ENCODE results near the gene ATG4D. TPM values are rescaled to one million over a fixed set of nuclear protein-coding genes. Genes with fewer than 3 reads are reported as not detected.
A peak's percentile ranks its signal among the peaks of the same experiment; 100 is the strongest.
"Not testable (repeated sequence)": the region's sequence is repeated elsewhere in the genome, so short reads cannot be mapped to it uniquely, and the experiment has no call there.

The ATG4D gene
- total RNA-seq, 1 experiment from 2014 or later, result 62.5 TPM

DNA sequence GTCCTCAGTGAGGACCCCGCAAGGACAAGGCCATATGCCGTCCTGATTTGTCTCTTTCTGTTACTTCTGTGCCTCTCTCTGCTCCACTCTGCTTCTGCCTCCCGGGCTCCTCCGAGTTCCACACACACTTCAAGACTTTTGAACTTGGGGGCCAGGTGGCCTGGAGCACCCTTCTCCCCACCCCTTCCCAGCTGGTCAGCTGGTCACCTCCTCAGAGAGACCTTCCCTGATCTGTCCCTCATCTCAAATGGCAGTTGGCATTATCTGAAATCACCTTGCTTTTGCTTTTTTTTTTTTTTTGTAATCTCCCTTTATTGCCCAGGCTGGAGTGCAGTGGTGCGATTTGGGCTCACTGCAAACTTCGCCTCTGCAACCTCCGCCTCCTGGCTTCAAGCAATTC, 24.3 kb upstream of the ATG4D start:
- DNase-seq (ENCODE audit: low spot score), result no peak

DNA sequence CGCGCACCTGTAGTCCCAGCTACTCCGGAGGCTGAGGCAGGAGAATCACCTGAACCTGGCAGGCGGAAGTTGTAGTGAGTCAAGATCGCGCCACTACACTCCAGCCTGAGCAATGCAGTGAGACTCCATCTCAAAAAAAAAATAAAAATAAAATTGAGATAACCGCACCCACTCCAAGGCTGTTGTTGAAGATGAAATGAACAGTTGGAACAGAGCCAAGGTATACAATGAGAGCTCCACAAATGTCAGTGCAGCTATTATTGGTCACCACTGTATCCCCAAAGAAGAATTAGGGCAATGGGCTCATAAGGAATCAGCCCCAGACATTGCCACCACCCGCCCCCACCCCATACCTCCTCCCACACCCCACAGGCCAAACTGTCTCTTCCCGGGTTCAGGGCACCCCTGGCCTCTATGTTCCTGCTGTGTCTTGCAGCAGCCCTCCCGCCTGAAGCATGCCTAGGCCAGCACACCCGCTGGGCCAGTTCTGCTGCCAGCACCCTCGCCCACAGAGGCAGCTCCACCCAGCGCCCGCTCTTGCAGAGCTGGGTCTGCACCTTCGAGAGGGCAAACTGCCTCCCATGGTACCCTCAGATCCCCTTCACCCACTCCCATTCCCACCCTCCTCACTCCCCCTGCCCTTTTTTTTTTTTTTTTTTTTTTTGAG, 22.9 kb upstream of the ATG4D start:
- DNase-seq (ENCODE audit: low spot score), result no peak

DNA sequence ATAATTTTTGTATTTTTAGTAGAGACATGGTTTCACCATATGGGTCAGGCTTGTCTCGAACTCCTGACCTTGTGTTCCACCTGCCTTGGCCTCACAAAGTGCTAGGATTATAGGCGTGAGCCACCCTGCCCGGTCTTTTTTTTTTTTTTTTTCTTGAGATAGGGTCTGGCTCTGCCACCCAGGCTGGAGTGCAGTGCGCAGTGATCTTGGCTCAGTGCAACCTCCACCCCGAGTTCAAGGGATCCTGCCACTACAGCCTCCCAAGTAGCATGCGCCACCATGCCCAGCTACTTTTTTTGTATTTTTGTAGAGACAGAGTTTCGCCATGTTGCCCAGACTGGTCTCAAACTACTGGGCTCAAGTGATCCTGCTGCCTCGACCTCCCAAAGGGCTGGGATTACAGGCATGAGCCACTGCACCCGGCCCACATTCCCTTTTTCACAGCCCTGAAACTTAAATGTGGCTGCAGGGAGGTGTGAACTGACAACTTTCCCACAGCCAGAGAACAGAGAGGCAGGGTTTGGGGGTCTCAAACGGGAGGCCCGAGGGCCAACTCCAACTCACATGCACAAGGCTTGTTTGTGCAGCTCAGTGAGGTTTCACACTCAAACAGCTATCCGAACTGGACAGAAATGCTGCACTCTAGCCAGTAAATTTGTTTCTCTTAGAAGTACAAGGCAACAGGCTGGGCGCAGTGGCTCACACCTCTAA, 22.1 kb upstream of the ATG4D start:
- DNase-seq (ENCODE audit: low spot score), result no peak

DNA sequence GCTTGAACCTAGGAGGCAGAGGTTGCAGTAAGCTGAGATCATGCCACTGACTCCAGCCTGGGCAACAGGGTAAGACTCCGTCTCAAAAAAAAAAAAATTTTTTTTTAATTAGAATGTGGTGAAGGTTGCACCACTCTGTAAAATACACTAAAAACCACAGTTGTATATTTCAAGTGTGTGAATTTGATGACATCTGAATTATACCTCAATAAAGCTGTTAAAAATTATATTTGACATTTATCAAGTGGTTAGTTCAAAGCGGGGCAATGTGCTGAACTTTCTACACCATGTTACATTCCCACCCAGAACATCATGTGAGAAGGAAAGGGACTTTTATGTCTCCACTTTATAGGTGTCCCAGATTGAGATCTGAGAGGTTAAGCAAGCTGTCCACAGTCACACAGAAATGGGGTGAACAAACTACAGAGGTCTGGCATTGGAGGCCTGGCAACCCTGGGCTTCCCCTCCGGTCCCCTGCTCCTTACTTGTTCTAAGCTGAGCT, 20.5 kb upstream of the ATG4D start:
- DNase-seq (ENCODE audit: low spot score), result no peak

DNA sequence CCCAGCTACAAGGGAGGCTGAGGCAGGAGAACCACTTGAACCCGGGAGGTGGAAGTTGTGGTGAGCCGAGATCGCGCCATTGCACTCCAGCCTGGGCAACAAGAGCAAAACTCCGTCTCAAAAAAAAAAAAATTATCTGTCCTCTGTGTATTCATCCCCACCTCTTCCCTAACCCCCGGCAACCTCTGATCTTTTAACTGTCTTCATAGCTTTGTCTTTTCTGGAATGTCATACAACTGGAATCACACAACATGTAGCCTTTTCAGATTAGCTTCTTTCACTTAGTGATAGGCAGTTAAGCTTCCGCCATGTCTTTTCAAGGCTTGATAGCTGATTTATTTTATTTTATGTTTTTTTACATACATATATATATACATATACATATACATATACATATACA, 18.1 kb upstream of the ATG4D start:
- no peak for DNase-seq (ENCODE audit: low spot score)

DNA sequence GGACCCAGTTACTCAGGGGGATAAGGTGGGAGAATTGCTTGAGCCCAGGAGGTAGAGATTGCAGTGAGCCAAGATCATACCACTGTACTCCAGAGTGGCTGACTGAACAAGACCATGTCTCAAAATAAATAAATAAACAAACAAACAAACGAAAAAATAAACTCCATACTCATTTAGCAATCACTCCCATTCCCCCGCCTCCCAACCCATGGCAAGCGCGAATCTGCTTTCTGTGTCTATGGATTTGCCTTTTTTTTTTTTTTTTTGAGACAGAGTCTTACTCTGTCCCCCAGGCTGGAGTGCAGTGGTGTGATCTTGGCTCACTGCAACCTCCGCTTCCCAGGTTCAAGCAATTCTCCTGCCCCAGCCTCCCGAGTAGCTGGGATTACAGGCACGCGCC, 16.8 kb upstream of the ATG4D start:
- DNase-seq (ENCODE audit: low spot score), result not testable (repeated sequence)

DNA sequence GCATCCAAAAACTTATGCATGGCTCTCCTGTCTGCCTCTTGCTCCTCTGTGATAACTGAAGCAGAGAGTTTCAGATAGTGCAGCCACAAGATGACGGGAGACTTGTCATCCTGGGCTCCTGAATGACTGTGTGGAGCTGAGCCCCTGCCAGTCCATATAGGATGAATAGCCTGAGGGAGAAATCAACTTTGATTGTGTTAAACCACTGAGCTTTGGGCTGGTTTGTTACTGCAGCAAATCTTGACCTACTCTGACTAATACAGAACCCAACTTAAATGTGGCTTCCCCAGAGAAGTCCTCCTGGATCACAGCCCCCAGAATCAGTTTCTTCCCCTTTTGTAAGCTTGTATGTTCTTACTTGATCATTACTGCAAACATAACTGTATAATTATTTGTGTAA, 11.2 kb upstream of the ATG4D start:
- no peak for DNase-seq (ENCODE audit: low spot score)

DNA sequence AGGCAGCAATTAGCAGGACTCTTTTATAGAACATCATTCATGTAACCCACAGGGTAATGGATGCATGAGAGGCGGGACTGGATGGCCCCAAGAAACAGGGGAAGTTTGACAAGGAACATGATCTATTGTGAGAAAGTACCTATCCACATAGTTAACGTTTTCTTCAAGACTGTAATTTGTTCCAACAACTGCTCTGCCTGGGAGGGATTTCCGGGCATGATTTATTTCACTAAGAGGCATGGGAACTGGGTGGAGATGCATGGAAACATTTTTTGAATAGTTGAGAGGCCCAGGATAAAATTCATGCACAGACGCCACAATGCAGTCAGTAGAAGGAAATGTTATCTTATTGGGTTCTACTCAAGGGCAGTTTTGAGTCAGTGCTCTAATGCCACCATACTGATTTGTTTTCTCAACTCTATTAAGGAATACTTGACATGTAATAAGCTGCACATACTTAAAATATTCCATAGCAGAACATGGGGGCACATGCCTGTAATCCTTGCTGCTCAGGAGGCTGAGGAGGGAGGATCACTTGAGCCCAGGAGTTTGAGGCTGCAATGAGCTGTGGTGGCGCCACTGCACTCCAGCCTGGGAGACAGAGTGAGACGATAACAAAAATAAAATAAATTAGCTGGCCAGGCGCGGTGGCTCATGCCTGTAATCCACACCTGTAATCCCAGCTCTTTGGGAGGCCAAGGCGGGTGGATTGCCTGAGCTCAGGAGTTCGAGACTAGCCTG, 9.9 kb upstream of the ATG4D start:
- peak; percentile 99 for DNase-seq (ENCODE audit: low spot score)

DNA sequence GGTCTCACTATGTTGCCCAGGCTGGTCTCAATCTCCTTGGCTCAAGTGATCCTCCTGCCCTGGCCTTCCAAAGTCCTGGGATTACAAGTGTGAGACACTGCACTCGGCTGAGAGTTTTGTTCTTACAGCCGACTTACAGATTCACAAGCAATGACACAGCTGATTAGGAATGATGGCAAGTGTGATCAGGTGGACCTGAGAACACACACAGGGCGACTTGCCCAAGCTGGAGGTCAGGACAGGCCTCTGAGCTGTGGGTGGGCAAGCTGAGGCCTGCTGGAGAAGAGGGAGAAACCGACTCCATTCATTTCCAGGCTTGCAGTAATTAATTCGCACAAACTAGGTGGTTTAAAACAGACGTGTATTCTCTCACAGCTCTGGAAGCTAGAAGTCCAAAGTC, 8.1 kb upstream of the ATG4D start:
- no peak for DNase-seq (ENCODE audit: low spot score)

DNA sequence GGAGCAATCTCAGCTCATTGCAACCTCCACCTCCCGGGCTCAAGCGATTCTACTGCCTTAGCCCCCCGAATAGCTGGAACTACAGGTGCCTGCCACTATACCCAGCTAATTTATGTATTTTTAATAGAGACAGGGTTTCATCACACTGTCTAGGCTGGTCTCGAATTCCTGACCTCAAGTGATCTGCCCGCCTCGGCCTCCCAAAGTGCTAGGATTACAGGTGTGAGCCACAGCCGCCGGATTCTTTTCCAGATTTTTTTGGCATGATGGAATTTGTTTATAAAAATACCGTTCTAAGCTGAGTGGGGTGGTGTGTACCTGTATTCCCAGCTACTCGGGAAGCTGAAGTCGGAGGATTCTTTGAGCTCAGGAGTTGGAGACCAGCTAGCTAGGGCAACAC, 6.0 kb upstream of the ATG4D start:
- no peak for DNase-seq (ENCODE audit: low spot score)

DNA sequence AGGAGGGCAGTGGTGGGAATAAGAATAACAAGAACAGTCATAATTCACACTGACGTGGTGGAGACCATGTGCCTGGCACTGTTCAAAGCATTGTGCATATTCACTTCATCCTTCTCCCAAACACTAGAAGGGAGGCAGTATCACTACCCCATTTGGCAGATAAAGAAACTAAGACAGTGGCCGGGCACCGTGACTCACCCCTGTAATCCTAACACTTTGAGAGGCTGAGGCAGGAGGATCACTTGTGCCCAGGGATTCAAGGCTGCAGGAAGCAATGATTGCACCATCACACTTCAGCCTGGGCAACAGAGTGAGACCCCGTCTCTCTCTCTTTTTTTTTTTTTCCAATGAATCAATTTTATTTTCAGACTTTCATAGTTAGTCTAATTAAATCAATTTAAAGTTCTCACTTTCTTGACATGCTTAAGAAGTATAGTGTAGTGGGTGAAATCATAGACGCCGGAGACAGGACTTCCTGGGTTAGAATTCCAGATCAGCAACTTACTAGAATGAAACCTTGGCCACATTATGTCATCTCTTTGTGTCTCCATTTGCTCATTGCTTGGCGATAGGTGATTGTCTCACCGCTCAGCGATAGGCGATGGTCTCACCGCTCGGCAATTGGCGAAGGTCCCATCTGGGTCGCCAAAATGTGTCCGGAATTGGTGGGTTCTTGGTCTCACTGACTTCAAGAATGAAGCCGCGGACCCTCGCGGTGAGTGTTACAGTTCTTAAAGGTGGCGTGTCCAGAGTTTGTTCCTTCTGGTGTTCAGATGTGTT, 5.3 kb upstream of the ATG4D start:
- no peak for DNase-seq (ENCODE audit: low spot score)

DNA sequence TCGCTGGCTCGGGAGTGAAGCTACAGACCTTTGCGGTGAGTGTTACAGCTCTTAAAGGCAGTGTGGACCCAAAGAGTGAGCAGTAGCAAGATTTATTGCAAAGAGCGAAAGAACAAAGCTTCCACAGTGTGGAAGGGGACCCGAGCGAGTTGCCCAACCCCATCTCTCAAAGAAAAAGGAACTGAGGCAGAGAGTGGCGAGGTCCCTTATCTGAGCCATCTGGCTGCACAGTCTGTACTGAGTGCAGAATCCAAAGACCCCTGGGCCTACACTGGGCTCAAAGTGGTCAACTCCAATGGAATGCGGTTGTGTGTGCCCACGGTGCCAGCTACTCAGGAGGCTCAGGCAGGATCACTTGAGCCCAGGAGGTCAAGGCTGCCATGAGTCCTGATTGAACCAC, 4.7 kb upstream of the ATG4D start:
- not testable (repeated sequence) for DNase-seq (ENCODE audit: low spot score)

DNA sequence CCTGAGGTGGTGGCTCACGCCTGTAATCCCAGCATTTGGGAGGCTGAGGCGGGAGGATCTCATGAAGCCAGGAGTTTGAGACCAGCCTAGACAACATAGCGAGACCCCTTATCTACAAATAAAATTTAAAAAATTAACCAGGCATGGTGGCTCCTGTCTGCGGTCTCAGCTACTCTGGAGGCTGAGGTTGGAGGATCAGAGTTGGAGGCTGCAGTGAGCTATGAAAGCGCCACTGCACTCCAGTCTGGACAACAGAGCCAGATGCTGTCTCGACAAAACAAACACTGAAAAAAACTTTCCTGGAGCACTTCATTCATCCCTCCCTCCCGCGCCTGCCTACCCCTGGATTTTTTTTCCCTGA, 665 bp upstream of the ATG4D start:
- no peak for DNase-seq (ENCODE audit: low spot score)

DNA sequence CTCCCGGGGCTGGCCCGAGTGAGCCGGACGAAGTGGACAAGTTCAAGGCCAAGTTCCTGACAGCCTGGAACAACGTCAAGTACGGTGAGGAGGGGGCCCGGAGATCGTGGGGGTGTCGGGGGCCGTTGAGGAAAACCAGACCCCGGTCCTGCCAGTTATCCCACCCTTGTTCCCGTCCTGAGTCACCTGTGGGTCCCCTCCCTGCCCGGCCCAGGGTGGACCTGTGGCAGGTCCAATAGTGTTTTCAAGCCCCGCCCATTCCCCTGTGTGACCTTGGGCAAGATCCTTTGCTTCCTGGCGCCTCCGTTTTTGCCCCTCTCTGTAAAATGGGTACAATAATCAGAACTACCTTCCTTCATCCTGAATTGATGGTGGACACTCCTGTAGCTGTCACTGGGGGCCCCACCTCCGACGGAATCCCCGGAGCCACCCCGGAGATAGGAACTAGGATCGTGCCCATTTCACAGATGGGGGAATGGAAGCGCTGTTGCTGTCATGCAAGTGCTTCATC, 593 bp downstream of the ATG4D start:
- DNase-seq (ENCODE audit: low spot score), result no peak

DNA sequence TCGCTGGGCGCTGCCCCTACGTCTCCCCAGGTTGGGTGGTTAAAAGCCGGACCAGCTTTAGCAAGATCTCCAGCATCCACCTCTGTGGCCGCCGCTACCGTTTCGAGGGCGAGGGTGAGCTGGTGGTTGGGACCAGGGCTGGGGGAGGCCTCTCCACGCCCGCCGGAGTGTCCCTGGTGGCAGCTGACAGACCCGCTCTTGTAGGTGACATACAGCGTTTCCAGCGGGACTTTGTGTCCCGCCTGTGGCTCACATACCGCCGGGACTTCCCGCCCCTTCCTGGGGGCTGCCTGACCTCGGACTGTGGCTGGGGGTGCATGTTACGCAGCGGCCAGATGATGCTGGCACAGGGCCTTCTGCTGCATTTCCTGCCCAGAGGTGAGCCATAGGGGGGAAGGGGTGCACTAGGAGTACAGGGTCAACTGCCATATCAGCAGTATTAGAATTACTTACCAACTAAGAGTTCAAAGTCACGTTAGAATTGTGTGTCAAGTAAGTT, 1.1 kb downstream of the ATG4D start:
- DNase-seq (ENCODE audit: low spot score), result no peak

DNA sequence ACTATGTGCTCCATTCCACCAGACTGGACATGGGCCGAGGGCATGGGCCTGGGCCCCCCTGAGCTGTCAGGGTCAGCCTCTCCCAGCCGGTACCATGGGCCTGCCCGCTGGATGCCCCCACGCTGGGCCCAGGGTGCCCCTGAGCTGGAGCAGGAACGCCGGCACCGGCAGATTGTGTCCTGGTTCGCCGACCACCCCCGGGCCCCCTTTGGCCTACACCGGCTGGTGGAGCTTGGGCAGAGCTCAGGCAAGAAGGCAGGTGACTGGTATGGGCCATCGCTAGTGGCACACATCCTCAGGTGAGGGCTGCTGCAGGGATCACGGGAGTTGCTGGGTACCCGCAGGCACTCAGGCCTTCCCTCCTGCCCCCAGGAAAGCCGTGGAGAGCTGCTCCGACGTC, 3.1 kb downstream of the ATG4D start:
- DNase-seq (ENCODE audit: low spot score), result no peak

DNA sequence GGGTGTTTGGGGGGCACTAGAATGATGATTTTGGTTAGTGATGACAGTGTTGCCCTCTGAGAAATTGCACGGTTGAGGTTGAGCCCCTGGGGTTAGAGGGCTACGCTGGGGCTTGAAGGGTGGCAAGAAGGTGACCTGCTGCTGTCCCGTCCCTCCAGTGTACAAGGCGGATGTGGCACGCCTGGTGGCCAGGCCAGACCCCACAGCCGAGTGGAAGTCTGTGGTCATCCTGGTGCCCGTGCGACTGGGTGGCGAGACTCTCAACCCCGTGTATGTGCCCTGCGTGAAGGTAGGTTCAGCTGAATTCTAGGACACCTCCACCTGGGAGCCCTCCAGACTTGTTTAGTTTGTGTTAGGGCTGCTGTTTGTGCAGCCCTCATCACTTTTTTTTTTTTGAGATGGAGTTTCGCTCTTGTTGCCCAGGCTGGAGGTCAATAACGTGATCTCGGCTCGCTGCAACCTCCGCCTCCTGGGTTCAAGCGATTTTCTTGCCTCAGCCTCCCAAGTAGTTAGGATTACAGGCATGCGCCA, 5.1 kb downstream of the ATG4D start:
- no peak for DNase-seq (ENCODE audit: low spot score)

DNA sequence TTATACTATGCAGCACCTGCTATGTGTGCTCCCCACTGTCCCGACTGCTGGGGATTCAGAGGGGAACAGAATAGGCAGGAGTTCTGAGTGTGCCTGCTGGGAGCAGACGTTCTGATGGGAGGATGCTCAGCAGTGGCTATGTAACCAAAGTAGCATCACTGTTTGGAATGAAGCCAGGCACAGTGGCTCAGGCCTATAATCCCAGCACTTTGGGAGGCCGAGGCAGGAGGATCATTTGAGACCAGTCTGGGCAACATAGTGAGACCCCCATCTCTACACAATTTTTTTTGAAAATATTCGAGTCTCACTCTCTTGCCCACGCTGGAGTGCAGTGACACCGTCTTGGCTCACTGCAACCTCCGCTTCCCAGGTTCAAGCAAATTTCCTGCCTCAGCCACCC, 6.0 kb downstream of the ATG4D start:
- no peak for DNase-seq (ENCODE audit: low spot score)

DNA sequence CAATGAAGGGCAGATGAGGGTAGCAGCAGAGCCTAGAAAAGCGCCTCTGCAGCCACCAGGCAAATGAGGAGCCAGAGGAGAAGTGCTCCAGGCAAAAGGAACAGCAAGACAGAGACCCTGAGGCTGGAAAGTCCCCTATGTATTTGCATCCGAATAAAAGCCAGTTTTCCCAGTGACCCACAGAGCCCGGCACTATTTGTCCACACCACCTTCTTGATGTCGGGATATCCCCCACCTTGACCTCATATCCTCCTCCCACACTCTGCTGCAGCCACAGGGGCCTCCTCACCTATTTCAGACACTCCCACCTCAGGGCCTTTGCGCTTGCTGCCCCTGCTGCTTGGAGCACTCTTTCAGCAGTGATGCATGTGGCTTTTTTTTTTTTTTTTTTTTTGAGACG, 6.6 kb downstream of the ATG4D start:
- no peak for DNase-seq (ENCODE audit: low spot score)

DNA sequence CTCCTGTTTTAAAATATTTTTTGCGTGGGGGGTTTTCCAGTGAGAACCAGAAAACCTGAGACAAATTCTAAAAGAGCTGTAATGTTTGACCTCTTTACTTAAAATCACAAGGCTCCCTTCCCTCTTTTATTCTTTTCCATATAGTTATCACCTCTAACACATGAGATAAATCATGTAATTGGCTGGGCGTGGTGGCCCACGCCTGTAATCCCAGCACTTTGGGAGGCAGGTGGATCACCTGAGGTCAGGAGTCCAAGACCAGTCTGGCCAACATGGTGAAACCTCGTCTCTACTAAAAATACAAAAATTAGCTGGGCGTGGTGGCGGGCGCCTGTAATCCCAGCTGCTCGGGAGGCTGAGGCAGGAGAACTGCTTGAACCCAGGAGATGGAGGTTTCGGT, 7.3 kb downstream of the ATG4D start:
- DNase-seq (ENCODE audit: low spot score), result not testable (repeated sequence)

DNA sequence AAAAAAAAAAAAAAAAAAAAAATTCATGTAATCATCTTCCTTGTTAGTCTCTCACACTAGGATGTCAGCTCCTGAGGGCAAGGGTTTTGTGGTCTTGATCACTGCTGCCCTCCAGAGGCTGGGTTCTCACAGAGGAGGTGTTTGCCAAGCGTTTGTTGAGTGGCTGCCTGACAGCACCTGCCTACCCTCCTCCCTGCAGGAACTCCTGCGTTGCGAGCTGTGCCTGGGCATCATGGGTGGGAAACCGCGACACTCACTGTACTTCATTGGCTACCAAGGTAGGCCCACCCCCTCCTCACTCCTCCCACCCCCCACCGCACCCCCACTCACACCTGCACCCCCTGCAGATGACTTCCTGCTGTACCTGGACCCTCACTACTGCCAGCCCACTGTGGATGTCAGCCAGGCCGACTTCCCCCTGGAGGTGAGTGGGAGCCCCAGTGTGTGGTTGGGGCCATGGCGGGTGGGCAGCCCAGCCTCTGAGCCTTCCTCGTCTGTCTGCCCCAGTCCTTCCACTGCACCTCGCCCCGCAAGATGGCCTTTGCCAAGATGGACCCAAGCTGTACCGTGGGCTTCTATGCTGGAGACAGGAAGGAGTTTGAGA, 8.1 kb downstream of the ATG4D start:
- DNase-seq (ENCODE audit: low spot score), result peak; percentile 30

All from A172 (cell line).